CD4-positive, alpha-beta T cell treated with Interleukin-6 for 4 hours (primary cell): ENCODE measurements around the gene SETX.

Experiments used
- DNase-seq: peaks from one replicate; pipeline ENCODE4 v3.0.0-alpha.2; 2020; ENCODE audit warnings: mixed read lengths

SETX gene

DNA sequence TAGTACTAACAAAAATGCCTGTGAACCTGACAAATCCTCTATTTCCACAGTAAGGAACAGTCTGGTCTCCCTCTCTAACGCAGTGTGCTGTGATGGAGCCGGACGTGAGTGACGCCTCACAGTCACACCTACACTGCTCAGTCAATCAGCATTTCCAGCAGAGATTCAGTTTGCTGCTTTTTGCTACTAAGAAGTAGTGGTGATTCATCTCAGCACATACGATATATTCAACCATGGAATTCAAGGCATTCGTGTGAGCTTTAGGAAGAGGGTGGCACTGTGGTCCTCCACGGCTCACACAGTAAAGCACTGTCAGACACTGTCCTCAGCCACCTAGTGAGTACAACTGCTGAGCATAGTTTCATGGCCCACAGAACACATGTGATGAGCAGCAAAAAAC lies 70.9 kb downstream of the SETX start:
- no peak for DNase-seq

DNA sequence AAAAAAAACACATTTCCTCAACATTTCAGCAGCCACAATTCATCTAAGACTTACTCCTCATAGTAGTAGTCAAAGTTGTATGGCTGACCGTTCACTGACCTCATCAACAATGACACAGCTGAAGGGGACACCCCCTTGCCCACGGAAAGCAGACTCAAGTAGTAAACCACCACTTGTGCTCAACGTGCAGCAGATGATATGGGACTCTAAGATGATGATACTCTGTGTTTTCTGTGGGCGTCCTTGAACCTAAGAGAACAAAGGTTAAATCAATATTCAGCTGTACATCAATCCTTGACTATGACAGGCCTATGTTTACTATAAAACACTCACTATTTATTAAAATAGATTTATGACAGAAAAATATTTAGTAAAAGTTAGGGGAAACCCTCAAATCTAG lies 71.6 kb downstream of the SETX start:
- no peak for DNase-seq

GRCh38 chr9:132274861-132275260 lies 79.9 kb downstream of the SETX start:
- no peak for DNase-seq

DNA sequence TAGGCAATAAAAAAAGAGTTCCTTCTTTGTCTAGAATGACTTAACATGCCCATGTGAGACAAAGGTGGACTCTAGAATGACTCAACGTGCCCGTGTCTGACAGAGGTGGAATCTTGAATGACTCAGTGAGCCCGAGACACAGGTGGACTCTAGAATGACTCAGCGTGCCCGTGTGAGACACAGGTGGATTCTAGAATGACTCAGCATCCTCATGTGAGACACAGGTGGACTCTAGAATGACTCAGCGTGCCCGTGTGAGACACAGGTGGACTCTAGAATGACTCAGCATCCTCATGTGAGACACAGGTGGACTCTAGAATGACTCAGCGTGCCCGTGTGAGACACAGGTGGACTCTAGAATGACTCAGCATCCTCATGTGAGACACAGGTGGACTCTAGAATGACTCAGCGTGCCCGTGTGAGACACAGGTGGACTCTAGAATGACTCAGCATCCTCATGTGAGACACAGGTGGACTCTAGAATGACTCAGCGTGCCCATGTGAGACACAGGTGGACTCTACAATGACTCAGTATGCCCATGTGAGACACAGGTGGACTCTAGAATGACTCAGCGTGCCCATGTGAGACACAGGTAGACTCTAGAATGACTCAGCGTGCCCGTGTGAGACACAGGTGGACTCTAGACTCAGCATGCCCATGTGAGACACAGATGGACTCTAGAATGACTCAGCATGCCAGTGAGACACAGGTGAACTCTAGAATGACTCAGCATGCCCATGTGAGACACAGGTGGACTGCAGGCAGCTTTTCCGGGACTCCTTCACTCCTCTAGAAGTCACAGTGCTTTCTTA lies 84.9 kb downstream of the SETX start:
- peak; percentile 18 for DNase-seq

- peak; percentile 78 for DNase-seq
Observed at GRCh38 chr9:132268725-132269352, 85.9 kb downstream of the SETX start.

DNA sequence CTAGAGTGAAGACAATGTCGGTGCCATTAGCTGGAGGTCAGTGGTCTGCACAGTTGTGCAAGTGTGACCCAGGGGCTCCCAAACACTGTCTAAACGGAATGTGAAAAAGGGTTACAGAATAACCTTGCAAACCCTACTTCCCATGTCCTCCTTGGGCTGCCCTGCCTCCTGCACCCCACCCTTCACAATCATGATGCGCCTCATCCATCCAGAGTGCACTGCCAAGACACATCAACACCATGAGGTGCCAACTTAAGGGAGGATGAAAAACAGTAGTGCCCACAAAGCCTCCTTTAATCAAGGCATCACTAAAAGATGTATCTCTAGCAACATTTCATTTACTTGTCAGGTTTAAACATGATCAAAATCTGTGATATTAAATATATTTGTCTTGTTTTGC lies 87.1 kb downstream of the SETX start:
- no peak for DNase-seq

DNA sequence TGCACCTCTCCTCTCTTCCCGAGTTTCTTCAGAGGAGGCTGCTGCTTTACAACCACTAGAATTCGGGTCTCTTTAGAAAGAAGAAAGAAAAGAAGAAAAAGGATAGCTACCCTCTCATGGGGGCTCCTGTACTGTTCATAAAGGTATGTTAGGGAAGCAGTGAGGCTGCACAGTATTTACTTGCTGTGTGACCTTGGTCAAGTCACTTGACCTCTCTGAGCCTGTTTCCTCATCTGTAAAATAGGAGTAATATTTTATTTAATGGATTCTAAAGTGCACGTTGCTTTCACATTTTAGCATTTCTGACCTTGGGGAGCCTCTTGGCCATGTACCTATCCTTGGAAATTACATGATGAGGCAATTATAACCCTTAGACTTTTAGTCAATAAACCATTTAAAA lies 88.8 kb downstream of the SETX start:
- no peak for DNase-seq

DNA sequence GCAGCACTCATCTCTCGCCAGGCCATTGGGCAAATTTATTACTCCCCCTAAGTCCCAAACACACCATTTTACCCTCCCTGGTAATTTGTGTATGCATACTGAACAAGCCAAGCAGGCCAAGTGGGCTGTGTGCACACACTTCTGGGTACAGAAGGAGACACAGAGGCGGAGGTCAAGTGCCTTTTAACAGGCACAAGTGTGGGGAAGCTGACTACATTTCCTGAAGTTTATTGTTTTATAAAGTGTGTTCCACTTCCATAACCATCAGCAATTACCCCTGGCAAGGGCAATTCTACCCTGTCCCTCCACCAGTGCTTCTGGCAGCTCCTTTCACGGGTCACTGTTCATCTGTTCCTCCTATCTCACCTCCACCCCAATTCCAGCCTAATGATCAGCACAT lies 93.9 kb downstream of the SETX start:
- no peak for DNase-seq

DNA sequence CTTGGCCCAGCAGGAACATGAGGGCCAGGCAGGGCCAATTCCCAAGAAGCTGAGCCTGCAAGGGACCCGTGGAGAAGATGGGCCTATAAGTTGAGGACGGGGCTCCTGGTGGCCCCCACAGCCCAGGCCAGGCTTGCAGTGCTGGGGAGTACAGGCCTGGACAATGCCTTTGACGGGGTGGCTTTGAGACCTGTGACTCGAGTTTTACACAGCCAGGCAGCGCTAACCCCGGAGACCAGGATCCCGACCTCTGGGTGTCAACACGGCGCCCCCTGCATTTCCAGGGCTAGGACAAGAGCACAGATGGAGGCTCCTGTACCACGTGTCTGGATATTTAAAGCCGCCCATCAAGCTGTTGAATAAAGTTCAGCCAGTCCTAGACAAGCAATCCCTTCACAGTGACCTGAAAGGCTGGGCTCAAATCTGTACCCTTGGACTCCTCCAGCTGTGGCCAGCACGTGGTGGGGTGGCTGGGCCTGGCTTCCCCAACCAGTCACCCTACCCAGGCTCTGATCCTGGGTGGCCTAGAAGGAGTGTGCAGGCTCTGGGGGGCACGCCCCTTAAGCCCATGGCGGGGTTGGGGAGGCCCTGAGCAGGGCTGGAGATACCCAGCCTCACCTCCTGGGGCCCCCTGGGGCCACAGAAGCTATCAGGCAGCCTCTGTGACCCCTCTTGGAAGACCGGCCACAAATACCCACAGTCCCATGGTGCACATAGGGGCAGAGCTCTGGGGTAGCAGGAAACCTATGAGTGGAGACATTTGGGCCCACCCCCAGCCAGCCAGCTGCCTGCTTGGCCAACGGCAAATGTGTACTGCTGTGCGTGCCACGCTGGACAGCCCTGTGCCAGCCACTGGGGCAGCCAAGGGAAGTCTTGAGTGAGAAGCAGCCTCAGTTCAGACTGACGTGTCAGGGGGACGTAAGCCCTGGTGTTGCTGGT lies 104.2 kb downstream of the SETX start:
- DNase-seq = no peak

DNA sequence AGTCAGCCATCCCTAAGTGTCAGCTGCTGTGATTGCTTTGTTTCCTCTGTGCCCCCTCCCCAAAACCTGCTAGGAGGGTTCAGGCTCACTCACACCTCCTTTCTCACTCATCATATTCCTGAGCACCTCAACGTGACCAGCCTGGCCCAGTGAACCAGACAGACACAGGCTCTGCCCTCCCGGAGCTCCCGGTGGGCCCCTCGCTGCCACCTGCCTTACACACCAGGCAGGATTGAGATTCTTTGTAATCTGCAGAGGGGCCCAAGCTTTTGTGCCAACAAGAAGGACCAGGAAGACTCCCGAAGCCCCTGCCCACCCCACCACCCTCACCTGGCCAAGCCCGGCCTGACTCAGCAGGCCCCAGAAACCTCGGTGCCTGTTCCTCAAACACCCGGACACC lies 105.1 kb downstream of the SETX start:
- no peak for DNase-seq

GRCh38 chr9:132249123-132249522 lies 105.7 kb downstream of the SETX start:
- DNase-seq = no peak

GRCh38 chr9:132247942-132248341 lies 106.8 kb downstream of the SETX start:
- no peak for DNase-seq

DNA sequence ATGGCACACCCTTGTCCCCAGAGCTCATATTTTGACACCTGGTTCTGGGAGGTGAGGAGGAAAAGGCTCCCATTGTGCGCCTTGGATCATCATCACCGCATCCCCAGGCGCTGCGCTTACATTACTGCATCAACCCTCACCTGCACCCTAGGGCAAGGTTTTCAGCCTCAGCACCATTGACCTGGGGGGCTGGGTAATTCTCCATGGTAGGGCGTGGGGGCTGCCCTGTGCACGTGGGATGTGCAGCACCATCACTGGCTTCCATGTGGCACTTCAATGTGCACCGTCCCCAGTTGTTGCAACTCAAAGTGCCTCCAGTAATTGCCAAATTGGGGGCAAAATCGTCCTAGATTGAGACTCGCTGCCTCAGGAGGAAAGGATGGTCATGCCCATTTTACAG lies 109.3 kb downstream of the SETX start:
- DNase-seq = no peak

- DNase-seq = no peak
Observed at GRCh38 chr9:132244582-132245455, 110.0 kb downstream of the SETX start.

DNA sequence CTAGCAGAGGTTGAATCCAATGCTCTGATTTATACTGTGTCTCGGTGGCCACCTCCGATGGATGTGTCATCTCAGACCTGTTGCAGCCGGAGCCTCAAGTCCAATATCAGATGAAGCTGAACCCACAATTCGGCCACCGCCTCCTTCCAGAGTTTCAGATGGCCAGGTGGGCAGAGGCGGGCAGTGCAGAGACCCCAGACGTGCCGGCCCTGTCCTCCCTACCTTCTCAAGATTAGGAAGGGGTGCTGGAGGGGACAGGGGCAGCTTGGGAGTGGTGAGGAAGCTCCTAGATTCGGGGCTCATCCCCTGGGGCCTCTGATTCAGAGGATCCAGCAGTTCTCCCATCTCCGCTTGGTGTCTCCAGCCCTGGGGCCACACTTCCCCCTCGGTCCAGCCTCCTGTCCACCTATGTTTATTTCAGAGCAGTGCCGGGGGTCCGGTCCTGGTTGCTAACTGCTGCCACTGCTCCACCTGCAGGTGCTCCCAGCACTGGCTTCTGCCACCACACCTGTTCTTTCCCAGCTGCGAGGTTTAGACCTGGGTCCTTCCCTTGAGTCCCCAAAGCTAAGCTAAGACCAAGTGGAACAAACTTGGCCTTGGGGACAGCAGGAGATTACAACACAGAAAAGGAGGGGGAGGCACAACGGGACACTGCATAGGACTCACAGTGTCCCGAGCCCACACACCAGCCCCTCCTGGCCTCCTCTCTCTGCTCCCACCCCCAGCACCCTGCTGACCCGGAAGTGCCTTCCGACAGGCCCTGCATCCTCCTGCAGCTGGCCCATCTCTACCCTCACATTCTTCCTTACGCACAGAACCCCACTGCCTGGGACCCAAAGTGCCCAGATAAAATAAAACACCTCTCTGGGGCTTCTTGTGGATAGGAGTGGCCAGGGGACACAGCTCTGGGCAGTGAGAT lies 111.4 kb downstream of the SETX start:
- no peak for DNase-seq

DNA sequence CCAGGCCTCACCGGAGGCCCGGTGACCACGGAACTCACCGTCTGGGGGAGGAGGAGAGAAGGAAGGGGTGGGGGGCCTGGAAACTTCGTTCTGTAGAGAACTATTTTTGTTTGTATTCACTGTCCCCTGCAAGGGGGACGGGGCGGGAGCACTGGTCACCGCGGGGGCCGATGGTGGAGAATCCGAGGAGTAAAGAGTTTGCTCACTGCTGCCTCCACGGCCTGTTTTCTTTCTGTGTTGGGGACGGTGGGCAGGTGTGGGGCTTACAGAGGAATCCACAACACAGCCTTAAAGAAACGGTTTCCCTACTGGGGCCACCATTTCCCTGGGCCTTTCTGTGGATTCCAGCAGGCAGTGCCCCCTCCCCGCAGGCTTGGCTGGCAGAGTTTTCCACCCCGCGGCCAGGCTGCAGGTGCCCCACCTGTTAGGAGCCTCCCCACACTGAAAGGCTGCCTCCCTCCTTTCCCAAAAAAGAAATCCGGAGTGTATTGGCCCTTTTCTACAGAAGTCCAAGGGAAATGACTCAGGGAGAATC lies 112.1 kb downstream of the SETX start:
- peak; percentile 24 for DNase-seq

GRCh38 chr9:132241840-132242620 lies 112.8 kb downstream of the SETX start:
- peak; percentile 74 for DNase-seq

DNA sequence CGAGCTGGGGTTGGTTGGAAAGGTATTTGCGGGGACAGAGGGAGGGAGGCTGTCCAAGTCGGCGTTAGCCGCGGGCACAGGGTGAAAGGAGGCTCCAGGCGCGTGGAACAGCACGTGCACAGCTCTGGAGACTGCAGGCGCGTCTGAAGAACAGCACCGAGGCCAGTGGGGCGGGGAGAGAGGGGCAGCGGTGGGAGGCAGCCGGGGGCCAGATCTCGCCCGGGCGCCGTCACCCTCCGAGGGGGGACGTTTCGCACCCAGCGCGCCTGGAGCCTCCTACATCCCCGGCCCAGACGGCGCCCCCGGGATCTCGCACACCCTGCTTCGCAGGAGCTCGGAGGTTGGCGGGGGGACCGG lies 113.3 kb downstream of the SETX start:
- DNase-seq = no peak

GRCh38 chr9:132240841-132241482 lies 113.8 kb downstream of the SETX start:
- peak; percentile 100 for DNase-seq
